Measurements from ENCODE around the gene KLF5.
"Not testable (repeated sequence)": the region's sequence is repeated elsewhere in the genome, so short reads cannot be mapped to it uniquely, and the experiment has no call there.

The KLF5 gene

GRCh38 chr13:73088332-73088935 lies 29.6 kb downstream of the KLF5 start:
- no peak for DNase-seq (ENCODE audit: low read depth)

DNA sequence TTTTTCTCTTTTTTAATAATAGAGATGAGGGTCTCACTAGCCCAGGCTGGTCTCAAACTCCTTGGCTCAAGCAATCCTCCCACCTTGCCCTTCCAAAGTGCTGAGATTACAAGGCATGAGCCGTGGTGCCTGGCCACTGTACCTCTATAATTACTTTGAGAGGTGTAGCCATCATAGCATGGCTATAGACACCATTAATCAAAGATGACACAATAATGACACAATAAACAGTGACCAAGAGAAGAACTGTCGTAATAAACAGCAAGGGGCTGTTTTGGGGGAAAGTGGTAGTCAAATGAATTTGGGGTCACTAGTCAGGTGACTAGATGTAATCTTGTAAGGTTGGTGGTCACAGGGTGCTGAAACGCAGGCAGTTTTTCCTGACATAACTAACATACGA lies 30.4 kb downstream of the KLF5 start:
- DNase-seq (ENCODE audit: low read depth): no peak

DNA sequence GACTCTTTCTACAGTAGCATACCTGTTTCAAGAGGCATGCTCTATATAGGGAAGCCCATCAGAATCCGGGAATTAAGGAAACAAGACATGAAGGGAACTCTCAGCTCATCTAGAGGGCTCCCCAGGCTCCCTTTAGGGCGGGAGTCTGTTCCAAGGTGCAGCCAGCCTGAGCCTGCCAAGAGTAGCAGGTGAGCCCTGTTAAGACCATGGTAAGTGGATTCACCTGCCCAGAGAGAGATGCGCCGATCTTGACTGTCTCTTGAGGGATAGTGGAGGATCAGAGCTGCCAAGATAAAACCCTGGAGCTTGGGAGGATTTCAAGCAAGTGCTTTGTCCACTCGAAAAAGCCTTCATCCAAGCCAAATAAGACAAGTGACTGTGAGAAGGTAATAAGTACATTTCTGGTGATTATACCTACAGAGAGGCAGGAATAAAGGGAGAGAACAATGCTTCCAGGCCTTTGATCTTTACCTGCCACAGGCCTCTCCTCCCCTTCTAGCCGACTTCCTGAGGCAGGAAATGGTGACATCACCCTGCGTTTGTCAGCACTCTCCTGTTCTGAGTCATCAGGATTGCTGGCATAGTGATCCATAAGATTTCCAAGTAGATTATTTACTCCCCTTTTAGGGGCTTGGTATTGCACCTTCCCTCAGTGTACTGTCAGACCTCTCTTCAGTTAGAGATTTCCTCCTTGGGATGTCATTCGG lies 31.5 kb downstream of the KLF5 start:
- no peak for DNase-seq (ENCODE audit: low read depth)

GRCh38 chr13:73090823-73091187 lies 32.0 kb downstream of the KLF5 start:
- no peak for DNase-seq (ENCODE audit: low read depth)

- no peak for DNase-seq (ENCODE audit: low read depth)
Observed at GRCh38 chr13:73092829-73093228, 34.0 kb downstream of the KLF5 start.

GRCh38 chr13:73096173-73096572 lies 37.4 kb downstream of the KLF5 start:
- no peak for DNase-seq (ENCODE audit: low read depth)

DNA sequence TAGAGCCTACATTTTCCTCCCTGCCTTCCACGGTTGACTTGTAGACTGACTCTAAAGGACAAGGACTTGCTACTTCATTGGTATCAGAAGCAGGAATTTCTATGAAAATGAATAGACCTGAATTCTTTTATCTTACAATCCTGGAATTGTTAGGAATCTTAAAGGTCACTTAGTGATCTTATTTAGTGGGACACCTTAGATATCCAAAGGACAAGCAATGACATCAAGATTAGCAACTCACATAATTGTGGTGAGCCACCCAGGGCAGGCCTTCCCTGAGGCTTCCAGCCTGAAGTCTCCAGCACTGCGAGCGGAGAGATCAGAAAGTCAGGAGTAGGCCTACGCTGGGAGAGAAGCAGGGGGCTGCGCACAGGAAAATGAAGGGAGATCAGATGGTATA lies 37.8 kb downstream of the KLF5 start:
- no peak for DNase-seq (ENCODE audit: low read depth)

DNA sequence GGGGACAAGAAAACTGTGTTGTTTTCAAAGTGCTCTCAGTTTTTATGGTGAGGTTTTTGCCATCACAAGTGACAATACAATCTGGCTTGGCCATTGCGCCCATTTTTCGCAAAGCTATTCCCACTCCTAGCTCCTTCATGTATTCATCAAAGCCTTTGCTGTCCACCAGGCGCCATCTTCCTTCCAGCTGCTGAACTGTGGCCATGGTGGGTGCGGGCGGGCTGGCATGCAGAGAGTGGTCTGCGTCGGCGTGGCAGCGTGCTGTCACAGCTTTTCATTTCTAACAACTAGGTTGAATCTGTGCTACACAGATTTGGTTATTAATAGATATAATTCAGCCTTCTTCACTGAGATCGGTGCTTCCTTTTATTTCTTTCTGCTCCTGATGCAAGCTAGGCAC lies 42.0 kb downstream of the KLF5 start:
- not testable (repeated sequence) for DNase-seq (ENCODE audit: low read depth)

GRCh38 chr13:73101351-73102007 lies 42.7 kb downstream of the KLF5 start:
- no peak for DNase-seq (ENCODE audit: low read depth)

GRCh38 chr13:73103238-73103637 lies 44.4 kb downstream of the KLF5 start:
- DNase-seq (ENCODE audit: low read depth): no peak

GRCh38 chr13:73106513-73107178 lies 47.8 kb downstream of the KLF5 start:
- DNase-seq (ENCODE audit: low read depth): no peak

DNA sequence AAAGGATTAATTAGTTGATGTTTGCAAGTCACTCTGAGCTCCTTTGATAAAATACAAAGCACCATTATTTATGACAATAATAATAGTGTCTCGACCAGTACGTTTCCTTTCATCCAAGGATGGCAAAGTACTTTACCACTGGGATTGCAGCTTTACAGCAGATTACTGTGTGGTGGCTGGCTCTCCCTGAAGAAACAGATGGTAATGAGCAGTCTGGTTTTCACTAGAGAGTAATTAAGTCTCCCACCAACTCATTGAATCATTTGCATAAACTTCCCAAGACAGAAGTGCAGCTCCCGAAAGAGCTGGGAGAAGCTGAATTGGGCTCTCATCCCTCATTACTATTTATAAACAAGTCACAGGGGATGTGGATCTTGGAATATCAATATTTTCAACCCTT lies 48.7 kb downstream of the KLF5 start:
- no peak for DNase-seq (ENCODE audit: low read depth)

- DNase-seq (ENCODE audit: low read depth): no peak
Observed at GRCh38 chr13:73107970-73108369, 49.2 kb downstream of the KLF5 start.

- DNase-seq (ENCODE audit: low read depth): no peak
Observed at GRCh38 chr13:73109288-73109899, 50.6 kb downstream of the KLF5 start.

GRCh38 chr13:73109969-73110368 lies 51.2 kb downstream of the KLF5 start:
- DNase-seq (ENCODE audit: low read depth): no peak

GRCh38 chr13:73110814-73111213 lies 52.0 kb downstream of the KLF5 start:
- DNase-seq (ENCODE audit: low read depth): no peak

DNA sequence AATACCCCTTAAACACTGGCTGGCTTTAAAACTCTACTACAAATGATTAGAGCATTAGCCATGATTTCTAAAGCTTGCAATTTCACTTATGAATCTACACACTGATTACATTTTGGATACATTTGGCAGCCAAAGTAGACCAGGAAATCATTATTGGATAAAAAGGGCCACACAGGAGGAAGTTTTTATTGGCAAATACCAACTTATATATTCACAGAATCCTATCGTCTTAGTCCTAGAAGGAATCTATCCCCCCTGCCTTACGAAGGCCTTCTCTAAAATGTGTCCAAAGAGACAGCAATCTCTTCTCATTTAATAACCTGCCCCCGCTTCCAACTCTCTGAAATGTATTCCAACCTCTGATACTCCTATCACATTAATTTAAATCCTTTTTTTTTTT lies 52.5 kb downstream of the KLF5 start:
- DNase-seq (ENCODE audit: low read depth): no peak

DNA sequence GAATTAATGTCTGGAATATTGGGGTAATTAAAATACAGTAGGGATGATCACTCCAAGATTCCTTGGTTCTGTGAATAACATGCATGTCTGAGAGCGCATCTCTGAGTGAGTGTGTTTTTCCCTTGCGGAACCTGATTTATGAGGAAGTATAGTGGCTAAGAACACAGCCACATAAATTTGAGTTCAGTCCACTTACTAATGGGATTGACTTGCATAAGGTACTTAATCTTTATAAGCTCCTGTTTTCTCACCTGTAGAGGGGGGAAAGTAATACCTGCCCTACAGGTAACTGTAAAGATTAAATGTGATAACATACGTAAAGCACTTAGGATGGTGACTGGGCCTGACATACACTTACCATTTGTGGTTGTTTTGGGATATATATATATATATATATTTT lies 60.8 kb downstream of the KLF5 start:
- no peak for DNase-seq (ENCODE audit: low read depth)
